Measurements from ENCODE around the gene PGLYRP3.
"Not testable (repeated sequence)": the region's sequence is repeated elsewhere in the genome, so short reads cannot be mapped to it uniquely, and the experiment has no call there.

Gene PGLYRP3

GRCh38 chr1:153348511-153349362 is 36.0 kb upstream of the PGLYRP3 start, which contains the start of gene PGLYRP4:
Gene PGLYRP4, minus strand, starts transcription at chr1:153348841. Its CDS starts 909 bp downstream, at chr1:153347932.
- DNase-seq = no peak

GRCh38 chr1:153347856-153348255 is 35.1 kb upstream of the PGLYRP3 start:
- DNase-seq = no peak

- DNase-seq = not testable (repeated sequence)
These were observed 34.3 kb upstream of the PGLYRP3 start for GRCh38 chr1:153347049-153347448.

GRCh38 chr1:153346077-153346723 is 33.4 kb upstream of the PGLYRP3 start:
- peak; percentile 97 to 99 for DNase-seq

- peak; percentile 89 to 91 for DNase-seq
These were observed 32.7 kb upstream of the PGLYRP3 start for GRCh38 chr1:153345187-153346076.

GRCh38 chr1:153344718-153345025 is 31.9 kb upstream of the PGLYRP3 start:
- DNase-seq = peak; percentile 37 to 50

GRCh38 chr1:153343811-153344717 is 31.3 kb upstream of the PGLYRP3 start:
- DNase-seq = no peak

- DNase-seq = peak; percentile 76 to 86
These were observed 30.4 kb upstream of the PGLYRP3 start for GRCh38 chr1:153343040-153343681.

GRCh38 chr1:153342178-153342577 is 29.4 kb upstream of the PGLYRP3 start:
- DNase-seq = no peak

- no peak for DNase-seq
These were observed 28.7 kb upstream of the PGLYRP3 start for GRCh38 chr1:153341431-153341934.

- DNase-seq = no peak
These were observed 27.6 kb upstream of the PGLYRP3 start for GRCh38 chr1:153340356-153340755.

GRCh38 chr1:153339802-153340201 is 27.1 kb upstream of the PGLYRP3 start:
- DNase-seq = no peak

GRCh38 chr1:153337980-153338853 is 25.5 kb upstream of the PGLYRP3 start:
- no peak for DNase-seq

GRCh38 chr1:153336650-153337049 is 23.9 kb upstream of the PGLYRP3 start:
- no peak for DNase-seq

GRCh38 chr1:153333902-153334301 is 21.1 kb upstream of the PGLYRP3 start:
- no peak for DNase-seq

- DNase-seq = no peak
These were observed 12.2 kb upstream of the PGLYRP3 start for GRCh38 chr1:153324912-153325311.

GRCh38 chr1:153322568-153322967 is 9.8 kb upstream of the PGLYRP3 start:
- no peak for DNase-seq

- DNase-seq = not testable (repeated sequence)
These were observed 5.4 kb upstream of the PGLYRP3 start for GRCh38 chr1:153318145-153318544.

GRCh38 chr1:153316013-153316412 is 3.3 kb upstream of the PGLYRP3 start:
- not testable (repeated sequence) for DNase-seq

GRCh38 chr1:153314388-153314787 is 1.6 kb upstream of the PGLYRP3 start:
- DNase-seq = not testable (repeated sequence)
